ENCODE data around the gene NECAB3.

DNA sequence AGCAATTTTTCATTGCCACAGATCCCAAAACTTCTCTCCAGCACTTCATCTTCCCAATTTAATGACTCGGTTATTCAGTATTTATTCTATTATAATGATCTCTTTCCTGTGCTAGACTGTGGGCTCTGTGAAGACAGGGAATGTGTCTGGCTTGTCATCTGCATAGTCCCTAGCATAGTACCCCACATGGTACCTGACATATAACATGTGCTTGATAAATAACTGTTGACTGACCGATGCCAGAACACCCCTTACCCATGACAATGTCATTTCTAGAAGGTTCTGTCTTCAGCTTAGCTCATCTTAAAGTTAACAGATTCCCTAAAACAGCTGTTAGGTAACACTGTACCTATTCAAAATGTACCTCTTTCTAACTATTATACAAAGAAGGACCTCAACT lies 42.3 kb upstream of the NECAB3 start:
- TF ChIP-seq, protein P1, sequence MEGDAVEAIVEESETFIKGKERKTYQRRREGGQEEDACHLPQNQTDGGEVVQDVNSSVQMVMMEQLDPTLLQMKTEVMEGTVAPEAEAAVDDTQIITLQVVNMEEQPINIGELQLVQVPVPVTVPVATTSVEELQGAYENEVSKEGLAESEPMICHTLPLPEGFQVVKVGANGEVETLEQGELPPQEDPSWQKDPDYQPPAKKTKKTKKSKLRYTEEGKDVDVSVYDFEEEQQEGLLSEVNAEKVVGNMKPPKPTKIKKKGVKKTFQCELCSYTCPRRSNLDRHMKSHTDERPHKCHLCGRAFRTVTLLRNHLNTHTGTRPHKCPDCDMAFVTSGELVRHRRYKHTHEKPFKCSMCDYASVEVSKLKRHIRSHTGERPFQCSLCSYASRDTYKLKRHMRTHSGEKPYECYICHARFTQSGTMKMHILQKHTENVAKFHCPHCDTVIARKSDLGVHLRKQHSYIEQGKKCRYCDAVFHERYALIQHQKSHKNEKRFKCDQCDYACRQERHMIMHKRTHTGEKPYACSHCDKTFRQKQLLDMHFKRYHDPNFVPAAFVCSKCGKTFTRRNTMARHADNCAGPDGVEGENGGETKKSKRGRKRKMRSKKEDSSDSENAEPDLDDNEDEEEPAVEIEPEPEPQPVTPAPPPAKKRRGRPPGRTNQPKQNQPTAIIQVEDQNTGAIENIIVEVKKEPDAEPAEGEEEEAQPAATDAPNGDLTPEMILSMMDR (conservative IDR thresholded peaks at IDR 0.05; ENCODE audit: low read depth, low read length), result no peak
- TF ChIP-seq EZH2phosphoT487 (IDR thresholded peaks at IDR 0.05; ENCODE audit: borderline replicate concordance, low read length), result no peak
- no peak for TF ChIP-seq EZH2 (IDR thresholded peaks at IDR 0.05; ENCODE audit: low read length, unreplicated experiment)
